K562 (cell line): ENCODE measurements around the gene ZNF213. TPM values are rescaled to one million over a fixed set of nuclear protein-coding genes. Genes with fewer than 3 reads are reported as not detected.
A peak's percentile ranks its signal among the peaks of the same experiment; 100 is the strongest.

ENCODE experiments used
- ARHGAP35 ChIP-seq: fragments of 450-650 bp; IDR thresholded peaks from 2 replicates; pipeline ENCODE4 v1.6.1; 2018; ENCODE audit not compliant: partially characterized antibody
- BRD4 ChIP-seq: fragments of 200-600 bp; sonication (generic); IDR thresholded peaks from 2 replicates; pipeline ENCODE4 v1.6.1; 2017; ENCODE audit warnings: inconsistent platforms
- CAMTA2 ChIP-seq: fragments of 250-450 bp; sonication (Bioruptor Pico); conservative IDR thresholded peaks from 2 replicates; pipeline ENCODE4 v1.5.1; 2022
- CBFA2T3 ChIP-seq: fragments of 450-650 bp; IDR thresholded peaks from 2 replicates; pipeline ENCODE4 v1.6.1; 2017
- CHCHD3 ChIP-seq: fragments of 250-450 bp; sonication (Bioruptor Pico); IDR thresholded peaks from 2 replicates; pipeline ENCODE4 v2.1.2; 2022; ENCODE audit warnings: mild to moderate bottlenecking
- CLOCK ChIP-seq: fragments of 250-450 bp; sonication (Bioruptor Pico); IDR thresholded peaks from 2 replicates; pipeline ENCODE4 v1.4.0; 2020; ENCODE audit warnings: mild to moderate bottlenecking, moderate library complexity, borderline replicate concordance
- DDX20 ChIP-seq: fragments of 450-650 bp; IDR thresholded peaks from 2 replicates; pipeline ENCODE4 v1.6.1; 2016; ENCODE audit warnings: missing genetic modification characterization, low read depth, mild to moderate bottlenecking, missing compliant biosample characterization, moderate library complexity
- HDAC3 ChIP-seq: fragments of 450-650 bp; IDR thresholded peaks from 2 replicates; pipeline ENCODE4 v1.6.1; 2018; ENCODE audit warnings: borderline replicate concordance, mild to moderate bottlenecking, moderate library complexity; ENCODE audit not compliant: partially characterized antibody
- HMG20B ChIP-seq: fragments of 250-450 bp; sonication (Bioruptor Pico); IDR thresholded peaks from 2 replicates; pipeline ENCODE4 v1.5.0; 2021; ENCODE audit warnings: mild to moderate bottlenecking
- HOXB6 ChIP-seq: fragments of 250-450 bp; sonication (Bioruptor Pico); IDR thresholded peaks from 2 replicates; pipeline ENCODE4 v1.5.1; 2022; ENCODE audit warnings: mild to moderate bottlenecking, borderline replicate concordance
- MED1 ChIP-seq: sonication (generic); formaldehyde crosslinking; IDR thresholded peaks from 2 replicates; pipeline ENCODE4 v1.8.1; 2023; ENCODE audit warnings: missing genetic modification reagents, borderline replicate concordance
- MTF1 ChIP-seq: fragments of 250-450 bp; sonication (Bioruptor Pico); IDR thresholded peaks from 2 replicates; pipeline ENCODE4 v1.9.0; 2021; ENCODE audit warnings: moderate library complexity, mild to moderate bottlenecking, inconsistent platforms, borderline replicate concordance
- PHB ChIP-seq: fragments of 250-450 bp; sonication (Bioruptor Pico); IDR thresholded peaks from 2 replicates; pipeline ENCODE4 v1.5.0; 2021
- POLR2AphosphoS2 ChIP-seq: IDR thresholded peaks from 2 replicates; pipeline ENCODE4 v1.6.1; 2012; ENCODE audit warnings: low read length, improper control_type of control experiment
- PPARD ChIP-seq: fragments of 250-450 bp; sonication (Bioruptor Pico); IDR thresholded peaks from 2 replicates; pipeline ENCODE4 v1.8.0; 2022; ENCODE audit warnings: inconsistent platforms, mild to moderate bottlenecking, moderate library complexity
- RBFOX2 ChIP-seq: fragments of 200-400 bp; formaldehyde crosslinking; IDR thresholded peaks from 2 replicates; pipeline ENCODE4 v1.6.1; 2017; ENCODE audit warnings: low read depth, mild to moderate bottlenecking, low read length, moderate library complexity
- RFX7 ChIP-seq: fragments of 250-450 bp; sonication (Bioruptor Pico); IDR thresholded peaks from 2 replicates; pipeline ENCODE4 v1.5.1; 2021; ENCODE audit warnings: mild to moderate bottlenecking
- SETDB1 ChIP-seq: IDR thresholded peaks from one replicate; pipeline ENCODE4 v1.6.1; 2012; ENCODE audit warnings: low read length, control low read depth, inconsistent platforms
- SRSF1 ChIP-seq: fragments of 200-400 bp; formaldehyde crosslinking; IDR thresholded peaks from 2 replicates; pipeline ENCODE4 v1.6.1; 2017; ENCODE audit warnings: mild to moderate bottlenecking, low read depth, low read length, moderate library complexity
- TCF7 ChIP-seq: sonication (generic); IDR thresholded peaks from 2 replicates; pipeline ENCODE4 v1.6.1; 2016; ENCODE audit warnings: antibody characterized with exemption, borderline replicate concordance
- TRIM24 ChIP-seq, 2 experiments: fragments of 450-650 bp; IDR thresholded peaks; 2 replicates each; pipeline ENCODE4 v1.6.1; 2016
- ZNF311 ChIP-seq: fragments of 250-450 bp; sonication (Bioruptor Pico); IDR thresholded peaks from 2 replicates; pipeline ENCODE4 v1.4.0; 2020; ENCODE audit warnings: mild to moderate bottlenecking, moderate library complexity
- ZNF324 ChIP-seq: fragments of 250-450 bp; sonication (Bioruptor Pico); IDR thresholded peaks from 2 replicates; pipeline ENCODE4 v1.4.0; 2020; ENCODE audit warnings: mild to moderate bottlenecking
- ZNF780A ChIP-seq: fragments of 250-450 bp; sonication (Bioruptor Pico); IDR thresholded peaks from 2 replicates; pipeline ENCODE4 v1.5.0; 2021; ENCODE audit warnings: mild to moderate bottlenecking
- ZNF79 ChIP-seq: fragments of 250-450 bp; sonication (Bioruptor Pico); IDR thresholded peaks from 2 replicates; pipeline ENCODE4 v1.4.0; 2020; ENCODE audit warnings: low read depth, mild to moderate bottlenecking, moderate library complexity
- polyA plus RNA-seq, 8 experiments: library from polyadenylated mRNA; depleted of rRNA in 4 of 8; stranded (reverse) in 5 of 8; unstranded in 3 of 8; fragments of >200 nt; fragmentation: Nextera tagmentation in 2 of 8; fragmentation: Illumina TruSeq in 1 of 8; extraction: Ambion mirVana in 2 of 8; extraction: Trizol in 1 of 8; gene quantifications; 2 replicates each; pipeline versions ENCODE4 v1.2.1 to v1.2.3, GENCODE V29; 2011 to 2014; ENCODE audit warnings: inconsistent platforms in 1 of 8, missing spikeins in 1 of 8
- total RNA-seq, 7 experiments: library from RNA; depleted of rRNA in 6 of 7; stranded (reverse); fragments of >200 nt in 6 of 7; fragmentation: Illumina TruSeq in 2 of 7; extraction: Trizol in 2 of 7; gene quantifications; 2 replicates each; pipeline versions ENCODE4 v1.2.1 to v1.2.3, GENCODE V29; 2011 to 2021; ENCODE audit warnings: low replicate concordance in 1 of 7
- TF ChIP-seq, protein P1 (sequence below), 2 experiments: fragments of 150-350 bp in 1 of 2; IDR thresholded peaks; 2 replicates each; pipeline ENCODE4 v1.6.1; 2012 to 2016; ENCODE audit warnings: low read depth in 2 of 2, low read length in 2 of 2, mild to moderate bottlenecking in 1 of 2, moderate library complexity in 1 of 2

Gene ZNF213
- total and polyA plus RNA-seq, 9 of the 15 experiments (the other 6 are each of a cell fraction or from before 2014, with no cell fraction given): 0.49 to 10.0 (median 1.8) TPM

GRCh38 chr16:3157229-3158025 lies 22.6 kb downstream of the ZNF213 start (continued):
- TF ChIP-seq RBFOX2: peak; percentile 56; the same call in 1 of the 2 replicates
- no peak for TF ChIP-seq POLR2AphosphoS2
- TF ChIP-seq MTF1: no peak
- TF ChIP-seq MED1 (CRISPR knock-in tag): no peak
- TF ChIP-seq HDAC3: no peak
- TF ChIP-seq SETDB1: no peak
- no peak for TF ChIP-seq PHB (CRISPR knock-in tag)
- no peak for TF ChIP-seq SRSF1
- no peak for TF ChIP-seq CAMTA2 (CRISPR knock-in tag)
- TF ChIP-seq CHCHD3 (CRISPR knock-in tag): no peak
- TF ChIP-seq RFX7 (CRISPR knock-in tag): no peak
- no peak for TF ChIP-seq CLOCK (CRISPR knock-in tag)
- no peak for TF ChIP-seq ZNF780A
- TF ChIP-seq HMG20B (CRISPR knock-in tag): no peak
- 0 out of 2 replicates have a peak, but pooled peaks have one; percentile 25 for TF ChIP-seq BRD4
- no peak for TF ChIP-seq PPARD (CRISPR knock-in tag)
- TF ChIP-seq DDX20: no peak
- TF ChIP-seq CBFA2T3: no peak
- TF ChIP-seq ZNF79 (CRISPR knock-in tag): no peak
- TF ChIP-seq TCF7: no peak
- TF ChIP-seq HOXB6 (CRISPR knock-in tag): no peak
- peak in 1 of 2 experiments; percentile 65; a peak in 2 of 4 replicates for TF ChIP-seq TRIM24 (IDR thresholded peaks at IDR 0.05)
- TF ChIP-seq, protein P1, sequence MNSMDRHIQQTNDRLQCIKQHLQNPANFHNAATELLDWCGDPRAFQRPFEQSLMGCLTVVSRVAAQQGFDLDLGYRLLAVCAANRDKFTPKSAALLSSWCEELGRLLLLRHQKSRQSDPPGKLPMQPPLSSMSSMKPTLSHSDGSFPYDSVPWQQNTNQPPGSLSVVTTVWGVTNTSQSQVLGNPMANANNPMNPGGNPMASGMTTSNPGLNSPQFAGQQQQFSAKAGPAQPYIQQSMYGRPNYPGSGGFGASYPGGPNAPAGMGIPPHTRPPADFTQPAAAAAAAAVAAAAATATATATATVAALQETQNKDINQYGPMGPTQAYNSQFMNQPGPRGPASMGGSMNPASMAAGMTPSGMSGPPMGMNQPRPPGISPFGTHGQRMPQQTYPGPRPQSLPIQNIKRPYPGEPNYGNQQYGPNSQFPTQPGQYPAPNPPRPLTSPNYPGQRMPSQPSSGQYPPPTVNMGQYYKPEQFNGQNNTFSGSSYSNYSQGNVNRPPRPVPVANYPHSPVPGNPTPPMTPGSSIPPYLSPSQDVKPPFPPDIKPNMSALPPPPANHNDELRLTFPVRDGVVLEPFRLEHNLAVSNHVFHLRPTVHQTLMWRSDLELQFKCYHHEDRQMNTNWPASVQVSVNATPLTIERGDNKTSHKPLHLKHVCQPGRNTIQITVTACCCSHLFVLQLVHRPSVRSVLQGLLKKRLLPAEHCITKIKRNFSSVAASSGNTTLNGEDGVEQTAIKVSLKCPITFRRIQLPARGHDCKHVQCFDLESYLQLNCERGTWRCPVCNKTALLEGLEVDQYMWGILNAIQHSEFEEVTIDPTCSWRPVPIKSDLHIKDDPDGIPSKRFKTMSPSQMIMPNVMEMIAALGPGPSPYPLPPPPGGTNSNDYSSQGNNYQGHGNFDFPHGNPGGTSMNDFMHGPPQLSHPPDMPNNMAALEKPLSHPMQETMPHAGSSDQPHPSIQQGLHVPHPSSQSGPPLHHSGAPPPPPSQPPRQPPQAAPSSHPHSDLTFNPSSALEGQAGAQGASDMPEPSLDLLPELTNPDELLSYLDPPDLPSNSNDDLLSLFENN (IDR thresholded peaks at IDR 0.05; ENCODE audit: low read depth in 2 of 2, low read length in 2 of 2): no peak
- no peak for TF ChIP-seq ZNF311
- no peak for TF ChIP-seq ZNF324 (CRISPR knock-in tag)
- peak; percentile 40 for TF ChIP-seq ARHGAP35
